K562 (cell line): ENCODE data around the gene ZBTB24.

ENCODE experiments used
- CTCF ChIP-seq, 3 experiments: IDR thresholded peaks in 2 of 3; conservative IDR thresholded peaks in 1 of 3; 2 replicates each; pipeline ENCODE4 v1.5.1; 2011 to 2012; ENCODE audit warnings: low read length in 3 of 3, mild to moderate bottlenecking in 3 of 3, control low read depth in 2 of 3, improper control_type of control experiment in 1 of 3, inconsistent platforms in 1 of 3, low read depth in 1 of 3, mixed read lengths in 1 of 3, moderate library complexity in 1 of 3; ENCODE audit not compliant: insufficient read depth in 2 of 3
- GMEB1 ChIP-seq: fragments of 250-450 bp; sonication (Bioruptor Pico); IDR thresholded peaks from 2 replicates; pipeline ENCODE4 v1.4.0; 2020; ENCODE audit warnings: mild to moderate bottlenecking
- PATZ1 ChIP-seq: fragments of 250-450 bp; sonication (Bioruptor Pico); IDR thresholded peaks from 2 replicates; pipeline ENCODE4 v1.5.0; 2020; ENCODE audit warnings: mild to moderate bottlenecking, borderline replicate concordance
- RFX5 ChIP-seq: IDR thresholded peaks from 2 replicates; pipeline ENCODE4 v1.6.1; 2011; ENCODE audit warnings: low read depth, mild to moderate bottlenecking, improper control_type of control experiment, low read length
- U2AF2 ChIP-seq: fragments of 200-400 bp; formaldehyde crosslinking; optimal IDR thresholded peaks from 2 replicates; pipeline ENCODE3; 2017; ENCODE audit warnings: low read depth, mild to moderate bottlenecking, low read length
- ZBED1 ChIP-seq: IDR thresholded peaks from 2 replicates; pipeline ENCODE4 v1.6.1; 2014
- ZBTB17 ChIP-seq: fragments of 450-650 bp; formaldehyde crosslinking; IDR thresholded peaks from 2 replicates; pipeline ENCODE4 v1.4.0; 2020; ENCODE audit warnings: mild to moderate bottlenecking
- ZNF3 ChIP-seq: fragments of 250-450 bp; sonication (Bioruptor Pico); IDR thresholded peaks from 2 replicates; pipeline ENCODE4 v1.5.0; 2021; ENCODE audit warnings: mild to moderate bottlenecking, moderate library complexity

- TF ChIP-seq U2AF2 = no peak
- TF ChIP-seq ZBTB17 = no peak
- no peak for TF ChIP-seq RFX5
- TF ChIP-seq ZNF3 (CRISPR knock-in tag) = no peak
- no peak for TF ChIP-seq ZBED1
- no peak for TF ChIP-seq CTCF (IDR thresholded peaks at IDR 0.05 in 2 of 3, conservative IDR thresholded peaks at IDR 0.05 in 1 of 3; ENCODE audit: insufficient read depth in 2 of 3, low read depth in 1 of 3, low read length in 3 of 3)
- TF ChIP-seq PATZ1 (CRISPR knock-in tag) = no peak
- TF ChIP-seq GMEB1 (CRISPR knock-in tag) = no peak
These were observed 32.9 kb upstream of the ZBTB24 start for GRCh38 chr6:109515781-109516409.
